ENCODE measurements around the gene HERC2. TPM values are rescaled to one million over a fixed set of nuclear protein-coding genes. Genes with fewer than 3 reads are reported as not detected.
A peak's percentile ranks its signal among the peaks of the same experiment; 100 is the strongest.

HERC2 gene
- total RNA-seq, 1 donor from 2014 or later: 86.2 TPM

DNA sequence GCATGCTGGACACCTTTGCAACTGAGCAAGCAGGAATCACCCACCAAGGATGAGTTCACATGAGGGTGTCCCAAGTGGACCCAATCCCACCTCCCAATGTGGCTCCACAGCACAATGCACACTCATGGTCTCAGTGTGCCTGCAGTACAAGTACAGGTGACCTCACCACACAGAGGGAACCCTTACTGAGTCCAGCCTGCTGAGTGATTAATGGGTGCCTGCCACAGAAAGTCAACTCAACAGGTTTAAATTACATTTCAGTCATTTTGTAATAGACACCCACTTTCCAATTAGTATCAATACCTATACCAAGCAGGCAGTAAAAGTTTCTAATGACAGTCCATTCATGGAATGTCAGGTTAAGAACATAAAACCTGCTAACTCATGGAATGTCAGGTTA, 59.5 kb downstream of the HERC2 start:
- Mint-ChIP-seq H3K4me1 (ENCODE audit: low read depth) (peaks cover 12% of the 10 kb centered on the region), H3K36me3 (ENCODE audit: insufficient read depth) (peaks cover 39% of the 10 kb centered on the region), H3K9me3 (ENCODE audit: low read depth) (no peaks in the 10 kb centered on the region), H3K27ac (no peak overlapping the region), H3K4me3 (ENCODE audit: low read depth) (no peak overlapping the region), H3K27me3 (no peaks in the 10 kb centered on the region)
- TF ChIP-seq, protein P1, sequence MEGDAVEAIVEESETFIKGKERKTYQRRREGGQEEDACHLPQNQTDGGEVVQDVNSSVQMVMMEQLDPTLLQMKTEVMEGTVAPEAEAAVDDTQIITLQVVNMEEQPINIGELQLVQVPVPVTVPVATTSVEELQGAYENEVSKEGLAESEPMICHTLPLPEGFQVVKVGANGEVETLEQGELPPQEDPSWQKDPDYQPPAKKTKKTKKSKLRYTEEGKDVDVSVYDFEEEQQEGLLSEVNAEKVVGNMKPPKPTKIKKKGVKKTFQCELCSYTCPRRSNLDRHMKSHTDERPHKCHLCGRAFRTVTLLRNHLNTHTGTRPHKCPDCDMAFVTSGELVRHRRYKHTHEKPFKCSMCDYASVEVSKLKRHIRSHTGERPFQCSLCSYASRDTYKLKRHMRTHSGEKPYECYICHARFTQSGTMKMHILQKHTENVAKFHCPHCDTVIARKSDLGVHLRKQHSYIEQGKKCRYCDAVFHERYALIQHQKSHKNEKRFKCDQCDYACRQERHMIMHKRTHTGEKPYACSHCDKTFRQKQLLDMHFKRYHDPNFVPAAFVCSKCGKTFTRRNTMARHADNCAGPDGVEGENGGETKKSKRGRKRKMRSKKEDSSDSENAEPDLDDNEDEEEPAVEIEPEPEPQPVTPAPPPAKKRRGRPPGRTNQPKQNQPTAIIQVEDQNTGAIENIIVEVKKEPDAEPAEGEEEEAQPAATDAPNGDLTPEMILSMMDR (IDR thresholded peaks at IDR 0.05; ENCODE audit: unreplicated experiment): no peak
- DNase-seq (ENCODE audit: low spot score, unreplicated experiment): no peak

DNA sequence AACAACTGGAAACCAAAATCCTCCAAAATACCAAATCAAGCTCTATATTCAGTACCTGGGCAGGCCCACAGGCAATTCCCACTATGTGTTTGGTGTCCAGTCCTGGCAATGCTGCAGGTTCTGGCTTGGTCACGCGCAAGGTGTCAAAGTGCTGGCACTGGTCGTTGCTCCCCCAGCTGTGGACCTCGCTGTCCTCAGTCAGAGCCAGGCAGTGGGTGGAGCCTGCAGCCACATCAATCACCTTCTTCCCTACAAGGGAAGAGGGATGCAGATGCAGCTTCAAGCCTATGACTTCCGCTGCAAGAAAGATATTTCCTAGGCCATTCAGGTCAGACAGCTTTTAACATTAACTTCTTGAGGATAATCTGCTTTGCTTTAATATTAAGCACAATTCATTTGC, 61.3 kb downstream of the HERC2 start:
- Mint-ChIP-seq H3K4me3 (ENCODE audit: low read depth) (no peak overlapping the region), H3K27ac (no peak overlapping the region), H3K9me3 (ENCODE audit: low read depth) (no peaks in the 10 kb centered on the region), H3K36me3 (ENCODE audit: insufficient read depth) (peaks cover 36% of the 10 kb centered on the region), H3K4me1 (ENCODE audit: low read depth) (peaks cover 12% of the 10 kb centered on the region), H3K27me3 (no peaks in the 10 kb centered on the region)
- TF ChIP-seq, protein P1 (IDR thresholded peaks at IDR 0.05; ENCODE audit: unreplicated experiment): no peak
- no peak for DNase-seq (ENCODE audit: low spot score, unreplicated experiment)

DNA sequence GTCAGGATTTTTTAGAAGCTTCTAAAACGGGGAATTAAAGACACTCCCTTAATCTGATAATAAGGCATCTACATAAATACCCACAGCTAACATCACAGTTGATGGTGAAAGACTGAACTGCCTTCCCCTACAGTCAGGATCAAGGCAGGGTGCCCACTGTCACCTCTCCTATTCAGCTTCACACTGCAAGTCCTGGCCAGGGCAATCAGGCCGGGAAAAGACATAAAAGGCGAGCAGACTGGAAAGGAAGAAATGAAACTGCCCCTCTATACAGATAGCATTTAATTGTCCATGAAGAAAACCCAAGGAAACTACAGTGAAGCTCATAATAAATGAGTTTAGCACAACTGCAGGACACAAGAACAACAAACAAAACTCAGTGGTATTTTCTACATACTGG, 61.7 kb downstream of the HERC2 start:
- peaks cover 12% of the 10 kb centered on the region for H3K4me1 Mint-ChIP-seq (ENCODE audit: low read depth)
- H3K27me3 Mint-ChIP-seq: no peaks in the 10 kb centered on the region
- no peak overlapping the region for H3K27ac Mint-ChIP-seq
- no peaks in the 10 kb centered on the region for H3K9me3 Mint-ChIP-seq (ENCODE audit: low read depth)
- TF ChIP-seq, protein P1 (IDR thresholded peaks at IDR 0.05; ENCODE audit: unreplicated experiment): no peak
- no peak for DNase-seq (ENCODE audit: low spot score, unreplicated experiment)
- no peak overlapping the region for H3K4me3 Mint-ChIP-seq (ENCODE audit: low read depth)
- H3K36me3 Mint-ChIP-seq (ENCODE audit: insufficient read depth): peaks cover 34% of the 10 kb centered on the region

DNA sequence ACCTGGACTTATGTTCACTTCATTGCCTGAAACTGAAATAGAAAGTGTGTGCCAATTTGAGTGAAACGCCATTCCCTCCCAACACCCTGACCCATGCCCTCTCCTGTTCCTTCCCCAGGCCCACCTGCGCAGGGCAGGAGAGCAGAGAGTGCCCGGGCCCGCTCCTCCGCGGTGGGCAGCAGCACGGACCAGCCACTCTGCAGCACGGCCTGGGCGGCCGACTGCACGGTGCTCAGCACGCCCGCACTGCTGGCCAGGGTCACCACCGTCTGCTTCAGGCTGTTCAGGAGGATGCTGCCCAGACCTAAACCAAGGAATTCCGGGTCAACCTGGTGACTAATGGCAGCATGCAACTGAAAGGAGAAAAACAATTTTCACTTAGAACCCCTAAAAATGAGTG, 66.0 kb downstream of the HERC2 start:
- H3K27me3 Mint-ChIP-seq: no peaks in the 10 kb centered on the region
- no peak for DNase-seq (ENCODE audit: low spot score, unreplicated experiment)
- TF ChIP-seq, protein P1 (IDR thresholded peaks at IDR 0.05; ENCODE audit: unreplicated experiment): no peak
- H3K27ac Mint-ChIP-seq: no peak overlapping the region
- H3K9me3 Mint-ChIP-seq (ENCODE audit: low read depth): no peaks in the 10 kb centered on the region
- no peak overlapping the region for H3K4me3 Mint-ChIP-seq (ENCODE audit: low read depth)
- H3K36me3 Mint-ChIP-seq (ENCODE audit: insufficient read depth): peaks cover 37% of the 10 kb centered on the region
- no peaks in the 10 kb centered on the region for H3K4me1 Mint-ChIP-seq (ENCODE audit: low read depth)

DNA sequence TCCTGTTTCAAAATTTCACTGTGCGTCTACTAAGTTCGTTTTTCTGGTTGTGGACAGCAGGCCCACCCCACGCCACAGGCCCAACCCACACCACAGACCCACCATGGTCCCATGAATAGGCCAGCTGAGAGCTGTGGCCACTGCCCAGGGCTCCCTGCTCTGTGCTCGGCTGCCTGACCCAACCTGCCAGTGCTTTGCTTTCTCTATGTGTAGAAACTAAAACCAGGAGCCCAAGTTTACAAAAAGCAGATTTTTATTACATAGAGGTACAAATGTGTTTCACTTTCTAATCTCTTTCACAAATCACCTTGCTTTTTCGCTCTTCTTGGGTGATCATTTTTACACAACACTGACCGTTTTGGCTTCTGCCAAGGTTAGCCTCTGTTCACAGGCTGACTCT, 69.1 kb downstream of the HERC2 start:
- Mint-ChIP-seq H3K36me3 (ENCODE audit: insufficient read depth) (peaks cover 50% of the 10 kb centered on the region), H3K27ac (peak overlapping the region; percentile 2)

More for the DNA sequence above, 69.1 kb downstream of the HERC2 start:
- Mint-ChIP-seq H3K27me3 (no peaks in the 10 kb centered on the region), H3K4me1 (ENCODE audit: low read depth) (no peaks in the 10 kb centered on the region), H3K9me3 (ENCODE audit: low read depth) (peaks cover 5% of the 10 kb centered on the region), H3K4me3 (ENCODE audit: low read depth) (no peak overlapping the region)
- TF ChIP-seq, protein P1 (IDR thresholded peaks at IDR 0.05; ENCODE audit: unreplicated experiment): no peak
- DNase-seq (ENCODE audit: low spot score, unreplicated experiment): no peak
